ENCODE data around the gene ZNF500.

DNA sequence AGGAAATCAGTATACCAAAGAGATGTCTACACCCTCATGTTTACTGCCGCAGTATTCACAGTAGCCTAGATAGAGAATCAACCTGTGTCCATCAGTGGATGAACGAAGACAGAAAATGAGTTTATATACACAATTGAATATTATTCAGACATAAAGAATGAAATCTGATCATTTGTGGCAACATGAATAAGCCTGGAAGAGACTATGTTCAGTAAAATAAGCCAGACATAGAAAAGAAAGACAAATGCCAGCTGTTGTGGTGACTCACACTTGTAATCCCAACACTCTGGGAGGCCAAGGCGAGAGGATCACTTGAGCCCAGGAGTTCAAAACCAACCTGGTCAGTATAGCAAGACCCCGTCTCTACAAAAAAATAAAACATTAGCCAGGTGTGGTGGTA lies 57.5 kb downstream of the ZNF500 start:
- no peak for TF ChIP-seq CTCF (IDR thresholded peaks at IDR 0.05)
- no peak for TF ChIP-seq POLR2A (IDR thresholded peaks at IDR 0.05)
